NCI-H1694 treated with DMSO at 0.1 percent for 48 hours (cell line): ENCODE measurements around the gene ESYT2.

Source experiments
- DNase-seq: peaks from one replicate; lab custom pipeline; 2025; lab: John Stamatoyannopoulos, UW

ESYT2 gene

GRCh38 chr7:158766570-158767281 is 62.6 kb downstream of the ESYT2 start:
- DNase-seq: no peak

GRCh38 chr7:158765020-158765419 is 64.3 kb downstream of the ESYT2 start:
- no peak for DNase-seq

DNA sequence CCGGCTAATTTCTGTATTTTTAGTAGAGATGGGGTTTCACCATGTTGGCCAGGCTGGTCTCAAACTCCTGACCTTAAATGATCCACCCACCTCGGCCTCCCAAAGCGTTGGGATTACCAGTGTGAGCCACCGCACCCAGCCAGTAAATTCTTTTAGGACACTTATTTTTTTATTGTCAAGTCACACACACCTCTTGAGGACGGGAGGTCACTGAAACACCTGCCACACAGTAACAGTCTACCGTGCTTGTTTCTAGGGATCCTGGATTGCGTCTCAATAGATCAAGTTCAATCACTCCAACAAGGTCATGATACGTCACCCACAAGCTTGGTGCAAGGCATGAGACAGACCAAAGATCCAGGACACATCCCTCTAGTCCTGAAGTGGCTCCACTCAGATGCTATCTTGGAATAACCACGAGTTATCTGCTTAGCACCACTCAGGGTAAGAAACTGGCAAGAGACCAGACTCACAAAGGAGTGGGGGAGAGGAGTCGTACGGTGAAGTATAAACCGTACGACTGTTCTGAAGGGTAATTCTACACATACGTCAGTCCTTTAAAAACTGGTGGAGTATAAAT is 65.8 kb downstream of the ESYT2 start:
- no peak for DNase-seq

- DNase-seq: no peak
Observed at GRCh38 chr7:158761945-158762344, 67.4 kb downstream of the ESYT2 start.

DNA sequence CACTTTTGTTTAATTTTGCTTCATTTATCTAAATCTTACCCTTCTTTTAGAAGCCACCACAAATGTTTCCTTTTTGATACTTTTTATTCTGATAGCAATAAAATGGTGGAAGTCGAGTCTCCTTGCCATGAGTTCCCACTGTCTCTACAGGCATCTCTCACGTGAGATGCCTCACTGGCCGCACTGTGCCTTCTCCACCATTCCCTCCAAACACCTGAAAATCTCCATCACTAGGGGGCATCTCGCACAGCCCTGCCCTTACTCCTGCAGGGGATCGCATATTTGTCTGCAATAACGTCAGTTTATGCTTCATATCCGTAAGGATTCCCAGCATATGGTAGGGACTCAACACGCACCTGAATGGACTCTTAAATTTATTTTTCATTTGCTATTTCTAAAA is 68.4 kb downstream of the ESYT2 start:
- no peak for DNase-seq

GRCh38 chr7:158760445-158760764 is 68.9 kb downstream of the ESYT2 start:
- DNase-seq: no peak

DNA sequence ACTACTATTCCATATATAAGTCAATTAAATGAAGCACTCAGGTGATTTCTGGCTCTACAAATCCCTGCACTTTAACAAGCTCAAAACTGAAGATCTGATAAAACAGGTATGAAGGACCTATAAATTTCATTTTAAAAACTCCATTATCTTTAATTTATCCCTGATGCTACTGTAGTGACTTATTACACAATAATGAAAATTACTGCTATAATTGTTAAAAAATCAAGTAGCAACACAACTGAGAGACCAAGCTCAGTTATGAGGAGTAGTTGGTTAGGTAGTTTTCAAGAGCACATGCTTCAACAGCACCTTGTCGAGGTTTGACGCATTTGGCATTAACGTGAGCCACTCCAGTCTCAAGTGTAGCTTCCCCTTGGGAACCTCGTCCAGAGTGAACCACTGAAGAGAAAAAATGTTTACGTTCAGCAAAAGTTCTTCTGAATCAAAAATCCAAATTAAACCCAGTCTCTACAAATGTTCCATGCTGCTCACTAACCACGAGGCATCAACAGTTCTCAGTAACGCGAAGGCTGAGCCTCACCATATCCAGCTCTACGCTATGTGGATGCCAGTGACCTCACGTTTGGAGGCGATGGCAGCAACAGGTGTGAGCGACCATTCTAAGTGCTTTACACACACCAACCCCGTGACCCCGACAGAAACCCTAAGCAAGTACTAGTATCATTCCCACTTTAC is 69.4 kb downstream of the ESYT2 start:
- DNase-seq: no peak

- DNase-seq: no peak
Observed at GRCh38 chr7:158759245-158759614, 70.1 kb downstream of the ESYT2 start.

DNA sequence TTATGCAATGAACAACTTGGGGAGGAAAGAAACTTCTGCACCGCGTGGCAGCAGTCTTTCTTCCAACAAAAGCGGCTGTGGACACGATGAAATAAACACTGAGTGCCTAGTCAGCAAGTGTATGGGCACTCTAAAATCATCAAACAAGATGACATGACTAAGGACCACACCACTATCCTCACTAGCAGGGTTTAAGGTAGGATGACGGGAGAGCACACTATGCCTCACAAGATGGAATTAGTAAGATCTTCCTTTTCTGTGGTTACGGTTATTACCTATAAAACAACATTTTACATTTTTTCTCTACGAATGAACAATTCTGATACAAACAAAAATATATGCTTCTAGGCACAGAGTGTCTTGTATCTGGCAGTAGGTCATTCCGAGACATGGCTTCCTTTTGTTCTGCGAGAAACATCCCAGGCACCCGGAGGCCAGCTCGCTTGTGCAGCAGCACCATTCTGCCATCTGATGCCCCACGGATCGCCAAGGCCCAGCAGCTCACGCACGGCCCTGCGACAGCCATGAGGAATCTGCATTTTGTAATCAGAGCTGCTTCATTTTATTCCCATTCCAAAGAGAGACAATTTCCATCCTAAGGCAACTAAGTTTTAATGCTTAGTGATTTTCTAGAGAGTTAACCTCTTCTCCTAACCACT is 70.6 kb downstream of the ESYT2 start:
- DNase-seq: no peak

DNA sequence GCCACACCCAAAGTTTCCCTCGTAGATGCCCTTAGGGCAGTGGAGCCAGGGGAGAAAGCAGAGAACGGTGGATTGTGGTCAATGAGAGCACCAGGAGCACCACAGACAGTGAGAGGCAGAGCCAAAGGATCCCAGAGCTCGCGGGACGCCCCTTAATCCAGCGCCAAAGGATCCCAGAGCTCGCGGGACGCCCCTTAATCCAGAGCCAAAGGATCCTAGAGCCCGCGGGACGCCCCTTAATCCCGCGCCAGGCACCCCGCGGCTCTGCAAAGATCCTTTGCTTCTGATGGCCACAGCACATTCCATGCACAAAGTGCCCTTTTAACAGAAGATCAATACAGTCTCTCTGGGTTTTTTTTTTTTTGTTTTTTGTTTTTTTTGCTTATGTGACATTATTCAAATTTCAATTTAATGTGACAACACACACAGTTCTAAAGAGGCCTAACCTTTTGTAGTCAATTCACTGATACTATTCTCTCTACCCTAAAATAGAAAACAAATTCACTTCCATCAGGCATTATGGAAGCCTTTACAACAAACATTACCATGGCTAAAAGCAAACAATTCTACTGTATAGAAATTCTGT is 71.8 kb downstream of the ESYT2 start:
- no peak for DNase-seq

GRCh38 chr7:158754746-158755444 is 74.4 kb downstream of the ESYT2 start:
- no peak for DNase-seq

- DNase-seq: no peak
Observed at GRCh38 chr7:158753900-158754299, 75.4 kb downstream of the ESYT2 start.

- no peak for DNase-seq
Observed at GRCh38 chr7:158751751-158752150, 77.6 kb downstream of the ESYT2 start.

DNA sequence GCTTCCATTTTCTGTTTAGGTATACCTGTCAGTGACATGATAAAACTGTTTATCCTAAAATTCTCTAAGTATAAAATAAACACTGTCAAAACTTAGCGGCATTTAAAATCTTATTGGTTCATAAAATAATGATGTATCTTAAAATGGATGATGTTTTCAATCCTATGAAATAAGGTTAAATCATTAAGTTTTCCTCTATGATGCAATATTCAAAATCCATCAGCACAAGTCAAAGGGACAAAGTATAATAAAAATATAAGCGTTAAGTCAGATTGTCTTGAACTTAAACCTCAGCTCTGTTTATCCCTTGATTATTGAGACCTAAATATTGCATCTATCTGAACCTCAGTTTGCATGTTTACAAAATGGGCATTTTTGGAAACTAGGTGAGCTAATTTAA is 78.1 kb downstream of the ESYT2 start:
- no peak for DNase-seq

DNA sequence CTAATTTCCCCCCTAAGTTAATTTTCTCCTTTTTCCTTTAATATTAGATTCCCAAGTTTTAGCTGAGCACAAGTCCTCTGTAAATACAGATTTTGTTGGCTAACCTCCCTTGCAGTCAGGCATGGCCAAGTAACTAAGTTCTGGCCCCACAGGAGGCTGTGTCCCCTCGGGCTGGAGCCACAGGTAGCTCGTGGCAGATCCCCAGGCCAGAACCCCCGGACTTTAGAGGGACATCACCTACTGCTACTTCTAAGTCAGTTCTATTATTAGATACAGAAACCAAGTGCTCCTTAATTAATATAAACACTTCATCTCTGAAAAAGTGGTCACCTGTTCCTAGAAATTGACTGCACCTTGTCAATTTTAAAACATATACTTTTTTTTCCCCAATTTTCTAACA is 78.6 kb downstream of the ESYT2 start:
- DNase-seq: no peak

DNA sequence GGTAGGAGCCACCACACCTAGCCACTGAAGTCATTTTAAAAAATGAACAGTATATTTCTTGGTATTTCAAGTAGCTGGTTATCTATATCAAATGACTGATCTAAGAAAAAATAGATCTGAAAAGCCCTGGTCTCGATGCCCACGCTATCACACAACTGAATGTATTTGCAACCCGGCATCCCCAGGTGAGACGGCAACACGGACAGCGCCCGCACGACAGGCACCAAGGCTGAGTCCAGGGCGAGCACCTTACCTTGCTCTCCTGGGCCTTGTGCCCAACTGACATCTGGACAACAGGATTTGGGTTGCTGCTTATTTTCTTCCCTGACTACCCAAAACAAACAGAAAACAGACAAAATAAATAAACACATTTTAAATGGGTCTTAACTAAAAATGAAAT is 79.9 kb downstream of the ESYT2 start:
- DNase-seq: no peak

GRCh38 chr7:158748335-158748734 is 81.0 kb downstream of the ESYT2 start:
- no peak for DNase-seq

- no peak for DNase-seq
Observed at GRCh38 chr7:158747408-158747807, 81.9 kb downstream of the ESYT2 start.

- no peak for DNase-seq
Observed at GRCh38 chr7:158746957-158747356, 82.4 kb downstream of the ESYT2 start.

GRCh38 chr7:158745057-158745715 is 84.1 kb downstream of the ESYT2 start:
- no peak for DNase-seq

- no peak for DNase-seq
Observed at GRCh38 chr7:158744070-158744469, 85.2 kb downstream of the ESYT2 start.

DNA sequence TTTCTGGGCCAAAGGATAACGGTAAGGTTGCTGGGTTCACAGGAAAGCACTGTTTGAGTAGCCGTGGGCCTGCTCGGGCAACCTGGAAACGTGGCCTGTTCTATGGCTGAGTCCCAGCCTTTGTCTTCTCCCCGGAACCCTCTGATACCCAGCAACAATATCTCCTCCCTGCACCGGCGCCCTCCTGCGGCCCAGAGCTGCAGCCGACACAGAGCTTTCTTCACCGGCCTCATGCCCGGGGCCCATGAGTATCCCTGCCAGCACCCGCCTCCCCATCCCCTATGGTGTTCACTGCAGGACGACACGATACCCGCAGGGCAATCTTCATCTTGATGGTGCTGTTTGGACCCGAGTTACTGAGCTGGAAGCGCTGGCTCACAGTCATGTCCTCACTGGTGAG is 86.1 kb downstream of the ESYT2 start:
- no peak for DNase-seq
